Activated CD4-positive, CD25-positive, alpha-beta regulatory T cell treated with anti-CD3 and anti-CD28 coated beads, Interleukin-2, amount 50 U/mL, for 24 hours (primary cell): ENCODE data around the gene USP13.
"Not testable (repeated sequence)": the region's sequence is repeated elsewhere in the genome, so short reads cannot be mapped to it uniquely, and the experiment has no call there.

Source experiments
- ATAC-seq, 2 donors: fragments of 150-1000 bp; cut with Tn5 transposase; one replicate each; pipeline ENCODE4 v1.10.0; 2021; ENCODE audit warnings: mild to moderate bottlenecking in 1 of 2, moderate library complexity in 1 of 2

Gene USP13

DNA sequence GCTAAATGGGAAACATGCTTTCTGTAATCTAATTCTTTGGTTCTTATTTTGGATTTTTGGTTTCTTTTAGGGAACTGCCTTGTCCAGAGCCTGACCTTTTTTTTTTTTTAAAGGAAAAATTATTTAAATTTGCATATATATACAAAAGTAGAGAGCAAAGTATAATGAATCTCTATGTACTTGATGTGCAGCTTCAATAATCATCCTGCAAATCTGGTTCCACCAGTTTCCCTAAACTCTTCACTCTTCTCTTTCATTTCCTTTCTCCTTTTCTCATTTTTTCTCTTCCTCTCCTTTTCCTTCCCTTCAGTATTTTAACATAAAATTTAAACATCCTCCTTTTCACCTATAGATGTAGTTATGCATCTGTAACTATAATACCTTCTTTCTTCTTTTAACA is 82.5 kb downstream of the USP13 start:
- no peak for ATAC-seq

DNA sequence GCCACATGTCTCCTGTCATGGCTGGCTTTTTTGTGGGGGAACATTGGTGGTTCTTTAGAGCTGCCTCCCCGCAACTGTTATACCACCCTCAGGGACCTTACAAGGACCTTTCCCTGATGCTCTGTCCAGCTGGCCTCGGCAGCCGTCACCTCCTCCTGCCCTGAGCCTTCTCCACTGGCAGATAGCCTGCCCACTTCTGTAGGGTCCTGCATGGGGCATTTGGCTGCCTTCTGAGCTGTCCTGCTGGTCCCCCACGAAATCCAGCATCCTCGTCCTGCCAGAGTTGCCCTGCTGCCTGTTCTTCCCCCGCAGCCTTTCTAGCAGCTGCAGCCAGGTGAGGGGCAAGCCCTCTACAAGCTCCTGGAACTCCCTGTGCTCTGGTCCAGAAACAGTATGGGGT is 86.2 kb downstream of the USP13 start:
- no peak for ATAC-seq

DNA sequence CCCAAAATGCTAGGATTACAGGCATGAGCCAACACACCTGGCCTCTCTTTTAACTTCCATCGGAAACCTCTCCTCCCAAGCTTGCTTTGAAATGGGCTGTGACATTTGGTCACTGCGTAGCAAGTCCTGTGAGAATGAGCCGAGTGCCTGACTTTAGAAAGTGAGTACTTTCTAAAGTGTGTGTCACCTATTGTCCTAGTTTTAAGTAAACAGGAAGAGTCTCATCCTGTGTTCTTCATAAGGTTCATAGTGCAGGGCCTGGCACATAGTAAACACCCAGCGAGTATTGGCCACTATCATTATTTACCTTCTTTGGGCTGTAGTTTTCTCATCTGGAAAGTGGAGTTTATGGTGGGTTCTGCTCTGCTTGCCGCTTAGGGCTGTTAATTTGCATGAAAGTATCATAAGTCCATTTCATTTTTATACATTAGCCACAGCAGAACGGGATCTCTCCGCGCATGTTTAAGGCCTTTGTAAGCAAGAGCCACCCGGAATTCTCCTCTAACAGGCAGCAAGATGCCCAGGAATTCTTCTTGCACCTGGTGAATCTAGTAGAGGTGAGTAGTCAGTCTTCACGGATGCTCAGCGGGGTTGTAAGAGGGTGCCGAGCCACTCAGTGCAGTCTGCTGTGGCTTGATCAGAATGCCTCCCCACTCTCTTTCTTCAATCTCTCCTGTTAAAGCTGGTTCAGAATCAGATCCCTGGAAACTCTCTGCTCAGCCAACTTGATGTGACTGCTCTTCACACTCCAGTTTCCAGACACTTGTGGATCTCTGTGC is 87.2 kb downstream of the USP13 start:
- ATAC-seq = no peak

DNA sequence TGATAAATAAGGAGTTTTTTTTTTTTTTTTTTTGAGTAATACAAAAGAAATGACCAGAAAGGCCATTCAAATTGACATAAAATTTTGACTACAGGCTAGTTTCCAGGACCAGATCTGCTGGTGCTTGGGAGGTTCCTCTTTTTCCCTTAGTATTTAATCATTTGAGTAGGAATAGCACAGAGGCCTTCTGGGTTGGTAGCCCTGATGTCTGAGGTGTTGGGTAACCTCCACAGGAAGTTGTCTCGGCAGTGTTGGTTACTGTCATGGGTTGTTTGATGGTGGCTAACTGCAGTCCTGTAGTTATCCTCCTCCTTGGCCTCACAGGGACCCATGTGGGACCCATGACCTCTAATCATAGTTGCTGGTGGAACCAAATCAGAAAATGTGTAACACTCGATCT is 91.1 kb downstream of the USP13 start:
- no peak for ATAC-seq

DNA sequence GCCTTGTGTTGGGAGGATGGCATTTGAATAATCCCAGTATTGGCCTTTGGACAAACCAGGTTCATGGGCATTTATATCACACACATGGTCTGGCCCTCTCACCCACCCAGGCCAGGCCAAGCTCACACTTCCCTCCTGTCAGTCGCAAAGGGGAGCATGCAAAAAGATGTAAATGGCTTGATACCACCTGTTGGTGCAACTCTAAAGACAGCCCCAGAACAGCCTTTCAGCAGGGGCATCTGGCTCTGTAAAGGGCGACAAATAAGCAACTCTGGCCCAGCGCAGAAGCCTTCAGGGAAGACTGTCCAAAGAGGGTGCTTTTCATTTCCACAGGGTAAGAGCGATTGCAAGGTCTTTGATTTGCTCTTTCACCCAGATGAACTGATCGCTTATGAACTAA is 91.8 kb downstream of the USP13 start:
- no peak for ATAC-seq

DNA sequence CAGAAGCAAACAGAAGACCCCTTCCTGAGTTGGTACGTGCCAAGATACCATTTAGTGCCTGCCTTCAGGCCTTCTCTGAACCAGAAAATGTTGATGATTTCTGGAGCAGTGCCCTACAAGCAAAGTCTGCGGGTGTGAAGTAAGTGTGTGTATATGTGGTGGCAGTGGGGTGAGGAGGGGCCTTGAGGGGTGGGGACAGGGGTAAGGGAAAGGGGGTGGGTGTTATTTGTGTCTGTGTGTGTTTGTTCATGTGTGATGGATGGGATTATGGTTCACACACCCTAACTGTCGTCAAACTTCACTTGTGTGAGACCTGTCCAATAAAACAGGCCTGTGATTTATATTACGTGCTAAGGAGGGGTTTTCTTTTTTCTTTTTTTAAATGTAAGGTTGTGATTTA is 92.2 kb downstream of the USP13 start:
- ATAC-seq = no peak

DNA sequence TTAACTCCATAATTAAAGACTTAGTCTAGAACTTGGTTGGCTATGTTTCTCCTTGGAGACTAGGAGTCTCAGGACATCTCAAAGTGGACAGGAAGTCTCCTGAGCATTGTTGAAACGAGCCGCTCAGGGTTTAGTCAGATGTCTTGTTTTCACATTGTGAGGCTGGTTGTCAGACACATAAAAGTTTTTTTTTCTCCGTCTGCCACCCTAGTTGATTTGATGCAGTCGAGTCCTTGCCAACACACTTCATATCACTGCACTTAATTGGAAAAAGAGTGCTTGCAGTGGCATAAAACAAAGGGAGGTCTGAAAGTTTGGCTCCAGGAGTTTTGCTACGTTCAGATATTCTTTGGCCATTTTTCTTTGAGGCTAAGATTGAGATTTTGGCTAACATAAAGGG is 92.9 kb downstream of the USP13 start:
- no peak for ATAC-seq

DNA sequence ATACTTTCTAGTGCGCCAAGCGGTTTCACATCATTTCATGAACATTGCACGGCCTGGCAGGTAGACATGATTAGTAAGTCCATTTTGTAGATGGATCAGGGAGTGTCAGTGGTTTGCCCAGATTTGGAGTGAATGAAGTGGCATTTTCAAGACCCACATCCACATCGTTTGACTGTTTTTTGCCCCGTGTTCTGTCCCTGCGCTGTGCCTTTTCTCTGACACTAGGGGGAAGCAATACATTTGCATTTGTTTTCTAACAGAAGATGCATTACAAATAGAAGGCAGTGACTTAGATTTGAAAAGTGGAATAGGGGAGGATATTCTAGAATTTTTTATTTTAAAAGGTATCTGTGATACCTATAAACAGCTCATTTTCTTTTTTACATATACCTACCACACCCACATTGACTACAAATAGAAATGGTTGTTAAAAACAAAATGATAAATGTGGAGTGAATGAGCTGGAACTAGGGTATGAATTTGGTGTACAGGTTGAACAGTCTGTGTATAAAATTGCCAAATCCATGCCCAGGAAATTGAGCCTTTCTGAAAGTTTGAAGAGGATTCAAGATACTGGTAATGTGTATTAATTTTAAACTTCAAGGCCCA is 98.0 kb downstream of the USP13 start:
- no peak for ATAC-seq

DNA sequence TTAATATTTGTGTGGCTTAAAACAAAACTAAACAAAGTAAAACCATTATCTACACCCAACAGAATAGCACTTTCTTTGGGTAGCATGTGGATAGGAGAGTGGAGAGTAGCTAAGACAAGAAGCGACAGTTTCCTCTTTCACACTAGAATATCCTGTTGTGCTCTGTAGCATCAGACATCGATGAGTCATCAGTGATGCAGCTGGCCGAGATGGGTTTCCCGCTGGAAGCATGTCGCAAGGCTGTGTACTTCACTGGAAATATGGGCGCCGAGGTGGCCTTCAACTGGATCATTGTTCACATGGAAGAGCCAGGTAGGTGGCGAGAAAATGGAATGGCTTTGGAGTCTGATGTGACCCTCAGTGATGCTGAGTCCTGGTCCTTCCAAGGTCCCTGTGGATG is 108.1 kb downstream of the USP13 start:
- ATAC-seq = no peak

DNA sequence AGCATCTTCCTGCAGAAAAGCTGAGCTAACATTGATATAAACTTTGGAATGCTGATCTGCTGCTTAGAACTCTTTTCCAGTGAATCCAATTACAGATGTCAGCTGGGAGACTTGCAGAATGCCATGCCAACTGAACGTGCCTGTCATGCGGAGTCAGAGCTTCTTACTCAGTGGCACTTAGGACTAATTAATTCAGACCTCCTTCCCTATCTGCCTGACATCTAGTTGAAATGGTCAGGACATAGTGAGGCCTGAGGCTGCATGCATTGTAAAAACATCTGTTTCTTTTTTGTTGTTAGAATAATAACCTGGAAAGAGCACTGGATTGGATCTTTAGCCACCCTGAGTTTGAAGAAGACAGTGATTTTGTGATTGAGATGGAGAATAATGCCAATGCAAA is 112.6 kb downstream of the USP13 start:
- no peak for ATAC-seq

DNA sequence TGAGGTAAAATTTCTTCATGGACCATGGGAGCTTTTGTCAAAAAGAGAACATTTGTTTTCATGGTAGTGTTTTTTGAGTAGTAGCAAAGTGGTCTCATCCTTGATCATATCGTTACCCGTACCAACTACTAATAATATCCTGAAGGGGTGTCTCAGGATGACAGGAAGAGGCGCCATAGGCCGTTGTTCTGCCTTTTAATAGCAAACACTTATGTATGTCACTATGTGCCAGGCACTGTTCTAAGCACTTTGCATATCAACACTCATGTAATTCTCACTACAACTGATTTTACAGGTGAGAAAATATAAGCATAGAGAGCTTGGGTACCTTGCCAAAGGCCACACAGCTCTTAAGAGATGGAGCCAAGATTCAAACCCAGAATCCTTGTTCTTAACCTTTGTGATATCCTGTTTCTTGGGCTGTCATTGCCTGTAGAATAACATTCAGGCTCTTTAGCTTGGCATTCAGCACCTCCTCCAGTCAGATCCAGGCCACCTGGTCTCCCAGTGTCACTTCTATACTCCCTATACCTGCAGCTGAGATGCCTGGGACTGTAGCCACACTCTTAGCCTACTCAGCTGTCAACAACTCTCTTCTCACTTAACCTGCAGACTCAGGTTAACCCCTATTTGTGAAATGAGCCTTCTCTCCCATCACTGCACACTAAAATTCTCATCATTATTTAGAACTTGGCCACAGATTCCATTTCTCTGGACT is 113.7 kb downstream of the USP13 start:
- no peak for ATAC-seq

DNA sequence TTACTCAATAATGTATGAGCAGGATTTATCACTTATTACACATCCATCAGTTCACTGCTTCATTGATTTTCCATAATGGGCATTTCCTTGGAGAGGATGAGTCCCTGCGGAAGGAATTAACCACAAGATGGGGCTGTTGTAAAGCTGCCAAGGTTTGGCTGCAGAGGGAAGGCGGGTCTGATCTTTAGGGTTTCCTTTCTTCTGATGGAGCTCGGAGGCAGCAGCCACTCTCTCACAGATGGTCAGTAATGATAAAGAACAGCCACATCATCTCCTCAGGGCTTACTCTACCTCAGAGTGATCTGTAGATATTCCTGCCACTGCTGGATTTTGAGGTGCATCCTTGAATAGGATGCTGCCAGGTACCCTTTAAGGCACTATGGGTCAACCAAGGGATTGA is 115.2 kb downstream of the USP13 start:
- no peak for ATAC-seq

DNA sequence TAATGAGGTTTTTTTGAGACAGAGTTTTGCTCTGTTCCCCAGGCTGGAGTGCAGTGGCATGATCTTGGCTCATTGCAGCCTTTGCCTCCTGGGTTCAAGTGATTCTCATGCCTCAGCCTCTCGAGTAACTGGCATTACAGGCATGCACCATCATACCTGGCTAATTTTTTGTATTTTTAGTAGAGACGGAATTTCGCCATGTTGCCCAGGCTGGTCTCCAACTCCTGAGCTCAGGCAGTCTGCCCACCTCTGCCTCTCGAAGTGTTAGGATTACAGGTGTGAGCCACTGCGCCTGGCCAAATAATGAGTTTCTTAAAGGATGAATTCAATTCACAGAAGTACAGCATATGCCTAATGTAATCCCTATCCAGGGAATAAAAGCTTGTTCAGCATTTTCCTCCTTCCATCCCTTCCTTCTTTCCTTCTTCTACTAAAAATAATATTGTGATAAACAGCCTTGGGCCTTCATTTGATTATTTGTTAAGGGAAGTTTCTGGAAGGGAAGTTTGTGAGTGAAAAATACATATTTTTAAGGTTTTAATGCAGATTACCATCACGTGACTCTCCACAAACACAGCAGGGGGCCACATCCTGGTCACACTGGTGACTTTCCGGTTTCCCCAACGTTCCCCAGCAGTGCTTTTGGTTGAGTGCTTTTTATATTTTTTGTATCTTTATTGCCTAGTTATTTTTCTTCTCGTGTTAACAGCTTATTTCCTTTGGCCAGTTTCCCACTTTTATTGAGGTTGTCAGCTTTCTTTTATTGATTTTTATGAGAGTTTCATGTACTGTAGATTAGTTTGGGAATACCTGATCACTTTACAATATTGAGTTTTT is 116.8 kb downstream of the USP13 start:
- no peak for ATAC-seq

DNA sequence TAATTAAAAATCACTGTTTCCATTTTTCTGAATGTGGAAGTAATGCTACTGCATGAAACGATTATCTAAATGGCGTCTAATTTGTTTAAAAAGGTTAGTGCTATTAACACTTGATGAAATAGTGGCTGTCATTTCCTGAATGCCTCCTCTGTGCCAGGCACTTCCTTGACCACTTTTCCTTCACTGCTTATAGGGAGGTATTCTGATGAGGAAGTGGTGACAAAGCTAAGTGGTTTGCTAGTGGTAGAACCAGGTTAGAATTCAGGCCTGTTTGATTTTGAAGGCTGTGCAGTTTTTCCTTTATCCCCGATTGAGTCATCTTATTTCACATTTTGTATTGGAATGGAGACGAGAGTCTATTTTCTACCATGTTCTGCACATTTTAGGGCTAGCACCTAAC is 119.0 kb downstream of the USP13 start:
- no peak for ATAC-seq

DNA sequence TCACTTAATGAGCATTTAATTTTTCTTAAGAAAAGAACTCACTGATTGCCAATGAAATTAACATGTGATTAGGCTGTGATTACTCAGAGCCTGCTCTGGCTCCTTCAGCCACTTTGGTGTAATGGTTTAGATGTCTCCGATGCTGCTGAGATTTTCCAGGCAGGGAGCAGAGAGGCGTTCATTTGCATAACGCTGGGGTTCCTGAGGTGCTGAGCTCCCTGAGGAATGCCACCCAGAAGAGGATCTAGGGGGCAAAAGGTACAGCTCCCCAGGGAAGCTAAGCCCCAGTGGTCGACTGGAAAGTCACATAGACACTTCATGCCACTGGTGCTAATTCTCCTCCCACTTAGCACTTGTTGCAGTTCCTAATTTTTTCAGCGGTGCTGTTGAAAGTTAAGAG is 119.5 kb downstream of the USP13 start:
- ATAC-seq = no peak

DNA sequence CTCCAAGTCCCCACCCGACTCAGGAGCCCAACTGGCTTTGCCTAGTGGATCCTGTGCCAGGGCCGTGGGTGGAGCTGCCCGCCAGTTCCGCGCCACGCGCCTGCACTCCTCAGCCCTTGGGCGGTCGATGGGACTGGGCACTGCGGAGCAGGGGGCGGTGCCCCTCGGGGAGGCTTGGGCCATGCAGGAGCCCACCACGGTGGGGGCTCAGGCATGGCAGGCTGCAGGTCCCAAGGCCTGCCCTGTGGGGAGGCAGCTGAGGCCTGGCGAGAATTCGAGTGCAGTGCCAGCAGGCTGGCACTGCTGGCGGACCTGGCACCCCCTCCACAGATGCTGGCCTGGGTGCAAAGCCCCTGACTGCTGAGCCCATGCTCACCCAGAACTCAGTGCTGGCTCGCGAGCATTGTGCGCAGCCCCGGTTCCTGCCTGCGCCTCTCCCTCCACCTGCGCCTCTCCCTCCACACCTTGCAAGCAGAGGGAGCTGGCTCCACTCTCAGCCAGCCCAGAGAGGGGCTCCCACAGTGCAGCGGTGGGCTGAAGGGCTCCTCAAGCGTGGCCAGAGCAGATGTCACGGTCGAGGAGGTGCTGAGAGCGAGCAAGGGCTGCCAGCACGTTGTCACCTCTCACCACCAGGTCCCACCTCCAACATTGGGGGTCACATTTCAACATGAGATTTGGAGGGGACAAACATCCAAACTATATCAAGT is 122.7 kb downstream of the USP13 start:
- no peak for ATAC-seq

DNA sequence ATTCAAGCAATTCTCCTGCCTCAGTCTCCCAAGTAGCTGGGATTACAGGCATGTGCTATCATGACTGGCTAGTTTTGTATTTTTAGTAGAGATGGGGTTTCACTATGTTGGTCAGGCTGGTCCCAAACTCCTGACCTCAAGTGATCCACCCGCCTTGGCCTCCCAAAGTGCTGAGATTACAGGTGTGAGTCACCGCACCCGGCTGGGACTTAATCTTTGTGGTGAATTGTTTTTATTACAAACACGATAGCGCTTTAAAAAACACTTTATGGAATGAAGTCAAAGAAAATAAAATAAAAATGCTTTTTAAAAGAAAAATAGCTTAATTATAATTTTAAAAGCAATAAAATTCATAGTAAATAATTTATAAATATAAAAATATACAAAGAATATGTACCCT is 130.0 kb downstream of the USP13 start:
- not testable (repeated sequence) for ATAC-seq

DNA sequence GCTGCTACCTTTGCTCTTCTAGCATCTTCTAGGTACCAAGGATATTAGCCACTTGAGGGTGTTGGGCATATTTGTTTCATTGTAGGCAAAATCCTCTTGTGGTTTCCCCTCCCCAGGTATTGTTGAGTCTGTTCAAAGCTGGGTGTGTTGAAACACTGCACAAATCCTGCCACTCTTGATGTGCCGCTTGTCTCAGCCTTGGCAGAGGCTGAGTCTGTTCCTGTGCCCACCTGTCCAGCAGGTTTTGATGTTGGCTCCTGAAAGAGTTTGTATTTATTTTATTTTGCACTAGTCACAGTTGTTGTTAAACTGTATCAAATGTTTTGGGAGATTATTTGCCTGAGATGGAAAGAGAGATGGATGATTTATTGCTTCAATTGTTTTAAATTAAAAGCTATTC is 136.2 kb downstream of the USP13 start:
- no peak for ATAC-seq

DNA sequence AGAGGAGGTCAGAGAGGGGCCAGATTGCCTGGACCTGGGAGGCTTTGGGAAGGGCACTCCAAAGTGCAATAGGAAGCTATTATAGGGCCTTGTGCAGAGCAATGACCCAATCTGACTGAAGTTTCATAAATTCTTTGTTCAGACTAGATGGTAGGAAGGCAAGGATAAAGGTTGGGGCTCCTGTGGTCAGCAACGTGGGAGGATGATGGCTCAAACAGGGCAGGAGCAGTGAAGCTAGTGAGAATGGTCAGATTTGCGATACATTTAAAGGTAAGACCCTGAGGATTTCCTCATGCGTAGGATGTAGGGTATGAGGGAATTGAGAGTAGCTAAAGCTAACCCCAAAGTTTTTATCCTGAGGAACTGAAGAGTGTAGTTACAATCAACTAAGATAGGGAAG is 139.0 kb downstream of the USP13 start:
- ATAC-seq = no peak

DNA sequence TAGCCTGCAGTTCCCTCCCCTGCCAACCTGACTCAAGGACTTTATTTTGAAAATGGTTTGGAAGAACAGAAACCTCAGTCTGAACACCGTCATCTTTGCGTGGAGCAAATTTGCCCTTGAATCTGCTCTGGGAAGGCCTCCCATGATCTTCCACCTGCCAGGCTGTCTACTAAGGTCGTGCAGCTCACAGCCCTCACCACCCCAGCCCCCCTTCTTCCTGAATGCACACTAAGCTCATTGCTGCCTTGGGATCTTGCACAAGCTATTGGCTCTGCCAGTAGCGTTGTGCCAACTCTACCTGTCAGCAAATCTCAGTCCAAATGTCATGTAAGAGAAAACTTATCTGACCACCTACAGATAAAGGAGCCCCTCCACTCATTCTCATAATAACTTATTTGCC is 141.5 kb downstream of the USP13 start:
- ATAC-seq = no peak

DNA sequence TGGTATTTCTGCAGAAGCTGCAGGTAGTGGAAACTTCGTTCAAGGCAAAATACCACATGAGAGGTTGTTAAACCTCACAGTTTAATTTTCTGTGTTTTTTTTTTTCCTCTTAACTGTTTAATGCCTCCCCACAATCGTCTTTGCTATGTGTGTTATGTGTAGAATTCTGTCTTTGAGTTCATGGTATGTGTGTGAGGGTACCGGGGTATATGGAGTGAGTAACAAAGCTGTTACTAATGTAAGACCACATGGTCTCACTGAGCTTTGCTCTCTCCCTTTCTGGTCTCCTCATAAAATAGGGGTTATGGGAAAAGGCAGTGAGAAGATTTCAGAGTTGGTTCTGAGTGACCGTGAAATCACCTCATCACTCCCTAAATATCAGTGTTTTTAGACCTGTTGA is 143.6 kb downstream of the USP13 start:
- ATAC-seq = no peak

DNA sequence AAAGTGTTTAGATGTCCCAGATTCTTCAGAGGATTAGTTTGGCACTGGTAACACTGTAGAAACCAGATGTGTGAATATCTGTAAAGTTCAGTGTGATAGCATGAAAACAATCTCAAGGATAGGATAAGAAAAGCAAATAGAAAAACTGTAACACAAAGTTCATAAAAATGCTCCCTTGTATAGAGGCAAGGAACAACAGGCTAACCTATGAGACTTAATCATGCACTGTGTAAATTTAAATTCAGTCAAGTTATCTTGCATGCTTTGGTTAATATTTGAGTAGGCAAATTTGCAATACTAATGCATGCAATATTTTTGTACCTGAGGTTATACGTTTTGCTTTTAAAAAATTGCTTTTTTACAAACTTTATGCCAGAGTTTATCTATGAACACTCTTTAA is 144.4 kb downstream of the USP13 start:
- no peak for ATAC-seq

DNA sequence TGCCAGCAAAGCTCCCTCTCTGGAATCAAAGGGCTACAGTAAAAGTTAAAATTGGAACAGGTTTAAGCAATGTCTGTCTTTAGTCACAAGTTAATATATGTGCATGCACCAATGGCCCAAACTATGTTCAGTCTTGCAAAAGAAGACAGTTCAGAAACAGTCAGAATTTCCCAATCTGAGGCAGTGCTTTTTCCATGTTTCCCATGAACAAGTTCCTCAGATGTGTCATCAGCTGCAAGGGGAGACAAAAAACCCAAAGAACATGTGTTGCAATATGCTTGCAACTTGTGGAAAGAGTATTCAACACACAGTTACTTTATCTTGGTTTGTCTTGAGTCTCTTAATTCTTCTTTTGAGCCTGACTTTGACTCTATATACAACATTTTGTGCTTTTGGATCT is 148.4 kb downstream of the USP13 start:
- no peak for ATAC-seq
